ENCODE measurements around the gene PIGS.
"Not testable (repeated sequence)": the region's sequence is repeated elsewhere in the genome, so short reads cannot be mapped to it uniquely, and the experiment has no call there.

PIGS gene

DNA sequence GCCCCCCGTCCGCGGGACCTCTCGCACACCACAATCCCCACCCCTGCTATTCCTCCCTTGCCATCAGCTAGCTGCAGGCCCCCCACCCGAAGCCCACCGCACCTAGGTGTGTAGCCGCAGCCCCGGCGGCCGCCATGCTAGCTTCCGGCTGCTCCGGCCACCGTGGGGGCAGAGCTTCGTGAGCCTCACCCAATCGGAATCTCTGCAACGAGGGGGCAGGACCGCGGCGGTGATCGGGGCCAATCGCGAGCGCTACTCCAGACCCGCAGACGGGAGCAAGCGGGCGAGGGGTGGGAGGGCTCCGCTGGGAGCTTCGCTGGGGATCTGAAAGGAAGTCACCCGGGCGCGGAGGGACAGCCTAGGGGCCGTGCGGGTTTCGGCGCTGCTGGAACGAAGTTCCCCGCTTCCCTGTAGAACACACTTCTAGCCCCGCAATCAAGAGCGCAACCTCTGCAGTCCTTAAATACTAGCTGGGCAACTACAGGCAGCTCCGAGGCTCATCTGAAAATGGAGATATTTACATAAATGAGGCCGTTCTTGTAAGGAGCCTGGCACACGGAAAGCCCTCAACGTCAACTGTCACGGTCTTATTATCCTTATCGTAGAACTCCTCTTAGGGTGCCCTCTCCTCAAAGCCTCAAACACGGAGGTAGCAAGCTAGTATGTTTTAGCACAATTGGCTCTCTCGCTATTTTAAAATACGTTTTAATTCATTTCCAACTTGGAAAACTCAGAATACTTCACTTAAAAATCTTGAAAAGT is at the start of gene PIGS:
Gene PIGS, minus strand, starts transcription at position 164 of the 762 bp plus-strand sequence. Its CDS starts 28 bp downstream, at position 136.
- DNase-seq, result peak; percentile 85 to 88

DNA sequence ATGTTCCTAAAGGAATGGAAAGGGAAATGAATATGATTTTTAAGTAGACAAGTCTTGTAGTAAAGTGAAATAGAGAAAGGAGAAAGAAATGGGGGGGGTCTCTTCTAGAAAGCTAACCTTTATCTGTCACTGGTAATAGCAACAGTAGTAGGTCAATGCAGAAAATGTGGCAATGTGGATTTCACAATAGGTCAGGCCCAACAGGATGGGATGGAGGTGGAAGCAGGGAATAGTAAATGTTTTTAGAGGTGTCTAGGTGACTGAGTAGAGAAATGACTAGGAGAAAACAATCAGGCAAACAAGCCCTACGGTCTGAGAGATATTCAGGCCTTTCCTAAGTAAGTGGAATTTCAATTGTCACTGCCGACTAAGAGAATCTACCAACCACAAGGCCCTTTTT is 48.7 kb upstream of the PIGS start:
- no peak for DNase-seq

DNA sequence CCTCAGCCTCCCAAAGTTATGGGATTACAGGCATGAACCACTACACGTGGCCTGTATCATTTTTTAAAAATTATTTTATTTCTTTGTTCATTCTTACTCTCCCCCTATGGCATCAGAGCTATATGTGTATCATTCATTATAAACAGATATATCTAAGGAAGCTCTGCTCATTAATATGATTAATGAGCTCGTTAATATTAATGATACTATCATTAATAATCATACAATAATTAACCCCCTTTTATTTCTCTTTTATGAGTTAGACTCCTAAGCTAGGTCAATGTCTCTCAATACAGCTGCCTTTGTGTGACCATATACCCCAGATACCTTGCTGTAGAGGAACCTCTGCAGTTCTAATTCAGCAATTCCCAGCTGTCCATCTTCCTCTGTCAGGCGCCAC is 47.1 kb upstream of the PIGS start:
- DNase-seq, result no peak

DNA sequence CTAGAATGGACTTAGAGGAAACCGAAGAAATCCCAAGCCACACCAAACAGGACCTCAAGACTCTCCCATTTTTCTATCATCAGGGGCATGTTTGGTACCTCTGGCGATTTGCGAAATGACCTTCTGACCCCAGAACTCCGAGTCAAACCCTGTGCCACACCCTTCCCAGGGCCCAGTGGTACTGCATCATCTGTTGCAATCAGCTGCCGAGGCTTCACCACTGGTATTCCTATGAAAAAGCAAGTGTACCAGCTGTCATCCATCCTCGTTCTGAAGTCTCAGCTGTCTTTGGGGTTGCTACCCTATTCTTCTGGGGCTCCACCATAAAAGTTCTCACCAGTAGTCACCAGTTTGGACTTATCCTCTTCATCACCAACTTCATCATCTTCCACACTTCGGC is 45.0 kb upstream of the PIGS start:
- no peak for DNase-seq

DNA sequence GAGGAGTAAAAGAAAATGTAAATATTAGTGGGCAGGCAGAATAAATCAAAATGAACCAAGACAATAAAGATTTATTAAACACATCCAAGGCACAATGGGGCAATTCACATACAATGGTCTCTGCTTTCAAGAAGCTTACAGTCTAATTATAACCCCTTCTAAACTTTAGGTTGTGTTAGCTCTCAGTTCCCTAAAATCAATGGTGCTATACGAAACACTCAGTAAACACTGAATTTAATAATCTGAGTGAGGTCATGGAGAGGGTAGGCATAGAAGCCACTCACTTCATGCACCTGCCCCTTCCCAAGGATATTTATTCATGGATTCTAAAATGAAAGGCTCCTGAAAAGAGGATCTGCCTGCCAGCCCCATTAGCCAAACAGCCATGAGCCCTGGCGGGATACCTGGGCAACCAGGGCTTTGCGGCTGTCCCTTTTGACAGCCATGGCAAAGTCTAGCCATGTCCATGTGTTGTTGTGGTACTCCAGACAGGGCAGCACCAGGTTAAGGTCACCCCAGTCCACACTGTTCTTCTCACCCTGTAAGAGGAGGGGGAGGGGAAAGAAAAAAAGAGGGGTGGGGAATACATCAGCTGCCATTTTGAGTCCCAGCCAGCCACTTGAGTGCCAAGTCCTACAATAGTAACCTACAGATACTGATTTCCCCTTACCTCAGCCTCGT is 44.1 kb upstream of the PIGS start:
- no peak for DNase-seq

DNA sequence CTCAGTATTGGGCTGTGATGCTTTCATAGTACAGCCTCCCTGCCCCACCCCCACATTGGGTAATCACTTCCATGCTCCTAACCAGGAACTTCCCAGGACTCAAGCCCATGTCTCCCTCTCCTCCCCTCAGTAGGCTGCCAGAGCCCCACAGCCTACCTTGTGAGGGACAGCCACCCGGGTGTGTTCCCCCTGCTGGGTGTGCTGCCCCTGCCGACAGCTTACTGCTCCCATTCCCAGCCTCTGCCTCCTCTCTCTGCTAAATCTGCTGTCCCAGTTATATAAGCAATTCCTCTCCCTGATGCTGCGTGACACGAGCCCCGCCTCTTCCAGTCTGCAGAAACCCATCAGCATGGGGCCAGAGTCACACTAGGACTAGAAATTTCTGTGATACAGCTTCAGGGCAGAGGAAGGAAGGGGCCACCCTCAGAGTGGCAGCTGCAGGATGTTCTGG is 42.6 kb upstream of the PIGS start, which contains the start of gene RSKR:
Gene RSKR, minus strand, starts transcription at position 255 of the 451 bp plus-strand sequence. Its CDS starts 24 bp downstream, at position 231.
- DNase-seq, result no peak

DNA sequence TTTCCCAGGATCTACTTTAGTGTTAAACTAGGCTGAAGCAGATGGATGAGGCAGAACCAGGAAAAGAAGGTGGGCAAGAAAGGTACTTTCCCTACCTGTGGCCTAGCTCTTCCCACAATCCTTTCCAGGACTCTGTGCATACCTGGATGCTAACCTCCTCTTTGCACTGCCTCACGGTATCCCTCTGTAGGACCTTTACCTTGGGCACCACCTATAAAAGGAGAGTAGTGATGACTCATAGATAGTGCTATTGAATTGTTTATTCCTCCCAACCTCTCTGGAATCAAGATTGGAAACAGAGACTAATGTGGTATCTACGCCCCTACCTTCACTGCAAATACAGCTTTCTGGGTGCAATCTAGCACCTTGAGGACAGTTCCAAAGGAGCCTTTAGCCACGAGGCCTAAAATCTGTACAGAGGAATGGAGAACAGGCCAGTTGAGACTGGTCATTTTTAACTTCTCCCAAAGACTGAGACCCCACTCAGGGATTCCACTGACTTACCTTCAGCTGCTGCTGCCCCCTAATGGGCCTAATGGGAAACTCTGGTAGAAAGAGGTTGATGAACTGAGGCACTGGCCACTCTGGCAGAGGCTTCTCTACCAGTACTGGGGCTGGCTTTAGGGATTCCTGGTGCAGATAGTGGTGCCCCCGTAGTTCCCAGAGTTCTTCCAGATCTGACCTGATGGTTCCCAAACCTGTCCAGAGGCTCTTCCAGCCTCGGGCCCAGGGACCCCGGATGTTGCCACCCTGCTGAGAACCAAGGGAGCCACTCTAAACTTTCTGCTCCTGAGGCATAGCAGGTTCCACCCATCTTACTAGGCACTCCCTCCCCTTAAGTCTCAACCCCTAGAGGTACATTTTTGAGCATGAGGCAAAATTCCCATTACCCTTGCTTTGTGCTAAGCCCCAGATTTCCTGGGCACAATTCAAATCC is 41.9 kb upstream of the PIGS start:
- DNase-seq, result peak; percentile 22 to 58

DNA sequence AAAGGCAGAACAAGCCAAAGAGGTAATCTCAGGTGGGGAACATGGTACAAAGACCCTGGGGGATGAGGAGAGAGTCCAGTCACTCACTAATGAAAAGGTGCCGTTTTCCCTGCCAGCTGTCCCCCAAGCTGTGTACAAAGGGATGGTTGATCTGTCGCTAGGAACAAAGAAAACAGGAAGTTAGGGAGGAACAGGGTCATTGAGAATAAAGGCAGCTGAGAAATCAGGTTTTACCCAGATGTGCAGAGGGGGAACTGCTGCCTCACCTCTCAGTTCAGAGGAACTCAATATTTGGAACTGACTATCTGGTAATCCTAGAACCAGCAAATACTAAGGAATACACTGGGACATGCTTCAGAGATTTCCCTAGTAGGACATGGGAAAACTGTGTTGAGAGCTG is 41.2 kb upstream of the PIGS start:
- DNase-seq, result no peak

DNA sequence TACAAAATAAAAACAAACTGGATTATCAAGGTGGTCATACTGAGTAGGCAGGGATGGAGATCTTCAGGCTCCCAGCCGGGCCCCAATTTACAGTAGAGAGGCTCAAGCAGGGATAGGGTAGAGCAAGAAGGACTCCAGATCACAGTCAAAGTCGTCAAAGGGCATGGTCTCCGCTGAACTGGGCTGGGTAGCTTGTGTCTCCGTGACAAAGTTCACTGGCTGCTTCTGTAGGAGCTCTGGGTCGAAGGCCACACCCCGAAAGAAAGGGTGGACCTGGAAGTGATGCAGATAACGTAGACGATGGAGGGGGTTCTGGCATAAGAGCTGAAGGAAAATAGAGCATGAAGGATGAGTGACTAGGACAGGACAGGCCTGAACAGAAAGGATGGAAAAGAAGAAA is 39.1 kb upstream of the PIGS start:
- DNase-seq, result no peak

DNA sequence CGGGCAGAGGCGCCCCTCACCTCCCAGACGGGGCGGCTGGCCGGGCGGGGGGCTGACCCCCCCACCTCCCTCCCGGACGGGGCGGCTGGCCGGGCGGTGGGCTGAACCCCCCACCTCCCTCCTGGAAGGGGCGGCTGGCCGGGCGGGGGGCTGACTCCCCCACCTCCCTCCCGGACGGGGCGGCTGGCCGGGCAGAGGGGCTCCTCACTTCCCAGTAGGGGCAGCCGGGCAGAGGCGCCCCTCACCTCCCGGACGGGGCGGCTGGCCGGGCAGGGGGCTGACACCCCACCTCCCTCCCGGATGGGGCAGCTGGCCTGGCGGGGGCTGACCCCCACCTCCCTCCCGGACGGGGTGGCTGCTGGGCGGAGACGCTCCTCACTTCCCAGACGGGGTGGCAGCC is 32.7 kb upstream of the PIGS start:
- not testable (repeated sequence) for DNase-seq

DNA sequence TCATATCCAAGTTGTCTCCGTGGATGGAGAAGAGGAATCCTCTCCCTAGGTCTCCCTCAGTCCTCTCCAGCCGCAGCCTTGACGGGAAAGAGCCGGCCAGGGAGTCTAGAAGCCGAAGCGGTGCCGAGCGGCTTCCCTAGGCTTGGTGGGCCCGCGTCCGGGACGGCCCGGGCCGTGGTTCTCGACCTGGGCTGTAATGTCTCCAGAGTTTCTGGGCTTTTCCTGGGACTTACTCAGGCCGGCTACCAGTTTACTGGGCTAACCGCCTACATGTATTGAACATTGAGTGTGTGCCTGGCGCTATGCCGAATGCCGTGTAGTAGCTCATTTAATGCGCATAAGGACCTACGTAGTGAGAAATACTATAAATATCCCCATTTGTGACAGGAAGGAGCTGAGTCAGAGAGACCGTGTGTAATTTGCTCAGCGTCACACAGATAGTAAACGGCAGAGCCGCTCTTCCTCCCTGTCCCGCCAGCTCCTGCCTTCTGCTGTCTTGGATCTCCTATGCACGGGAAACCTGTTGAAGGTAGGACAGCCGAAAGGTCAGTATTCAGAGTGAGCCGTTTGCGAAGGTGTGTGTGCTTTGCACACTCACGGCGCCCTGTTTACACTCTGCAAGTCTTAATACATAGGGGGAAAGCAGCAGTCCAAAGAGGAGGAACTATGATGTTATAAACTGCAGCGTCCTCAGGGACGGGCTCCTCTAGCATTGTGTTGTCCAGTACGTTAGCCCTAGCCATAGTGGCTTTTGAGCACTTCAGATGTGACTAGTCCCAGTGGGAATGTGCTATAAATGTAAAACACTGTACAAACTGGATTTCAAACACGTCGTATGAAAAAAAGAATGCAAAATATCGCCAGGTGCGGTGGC is 28.2 kb upstream of the PIGS start:
- peak; percentile 66 to 68 for DNase-seq

DNA sequence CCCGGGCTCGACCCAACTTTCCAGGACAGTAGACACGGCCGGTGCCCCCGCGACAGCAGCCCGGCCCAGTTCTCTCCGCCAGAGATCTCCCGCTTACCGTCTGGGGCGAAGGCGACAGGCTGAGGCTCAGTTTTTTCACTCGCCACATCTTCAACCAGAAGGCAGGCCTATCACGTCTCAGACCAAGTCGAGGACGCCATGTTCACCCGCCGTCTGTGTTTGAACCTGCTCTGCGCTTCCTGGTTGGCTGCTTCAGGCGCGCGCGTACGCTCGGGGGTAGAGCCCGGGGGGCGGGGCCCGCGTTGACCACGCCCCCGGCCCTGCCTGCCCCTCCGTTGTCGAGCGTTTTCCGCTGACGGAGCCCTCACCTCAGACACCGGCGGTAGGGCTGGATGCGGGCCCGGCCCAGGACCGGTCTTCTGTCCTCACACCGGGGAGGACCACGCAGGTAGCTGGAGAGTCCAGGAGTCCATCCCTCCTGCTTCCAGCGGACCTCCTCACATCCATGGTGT is 27.5 kb upstream of the PIGS start, which contains the start of gene SPAG5:
Gene SPAG5, minus strand, starts transcription at position 227 of the 512 bp plus-strand sequence. Its CDS starts 79 bp downstream, at position 148.
- DNase-seq, result peak; percentile 91 to 93

DNA sequence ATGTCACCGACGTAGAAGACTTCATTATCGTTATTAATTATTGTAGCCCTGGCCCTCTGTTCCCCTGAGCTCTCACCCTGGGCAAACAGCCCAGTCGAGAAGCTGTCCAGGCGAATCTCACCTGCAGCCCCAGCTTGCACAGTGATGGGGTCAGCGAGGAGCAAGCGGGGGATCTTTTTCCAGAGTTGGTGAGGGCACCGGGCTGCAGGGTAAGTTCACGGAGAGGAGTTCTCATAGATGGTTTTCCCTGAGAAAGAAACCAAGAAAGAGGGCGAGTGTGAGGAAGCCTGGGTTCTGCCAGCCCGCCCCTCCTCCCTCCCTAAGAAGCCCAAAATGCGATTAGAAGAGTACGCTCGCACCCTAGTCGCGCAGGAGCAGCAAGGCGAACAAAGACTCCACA is 27.1 kb upstream of the PIGS start:
- DNase-seq, result no peak

DNA sequence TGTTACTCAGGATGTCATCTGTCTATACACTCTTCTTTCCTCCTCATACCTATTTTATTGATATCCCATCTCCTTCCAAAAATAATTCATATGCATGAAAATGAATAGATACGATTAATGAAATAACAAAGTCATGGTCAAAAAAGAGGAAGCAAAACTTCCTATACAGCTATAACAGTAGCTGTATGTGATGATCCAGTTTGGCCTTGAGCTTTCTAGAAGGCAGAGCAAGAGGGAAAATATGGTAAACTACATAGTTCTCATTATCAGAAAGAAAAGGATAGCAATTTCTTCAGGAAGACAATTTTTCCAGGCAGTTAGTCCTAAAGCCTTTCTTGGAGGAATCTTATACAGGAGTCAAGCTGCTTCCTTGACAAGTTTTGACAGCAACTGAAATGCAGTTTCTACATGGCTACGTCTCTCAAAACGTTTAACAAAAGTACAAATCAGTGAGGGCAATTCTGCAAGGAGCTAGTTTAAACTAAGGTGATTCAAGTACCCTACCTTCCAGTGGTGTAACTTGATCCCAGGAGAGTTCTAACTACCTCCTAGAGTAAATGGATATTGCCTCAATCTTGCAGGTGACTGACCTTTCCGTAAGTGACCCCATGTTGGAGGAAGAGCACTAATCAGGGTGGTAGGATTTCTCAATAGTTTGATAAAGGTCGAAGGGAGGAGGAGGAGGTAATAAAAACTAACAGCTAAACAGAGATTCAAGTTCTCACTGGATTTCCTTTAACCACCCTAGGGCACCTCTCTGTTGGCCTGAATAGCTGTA is 26.5 kb upstream of the PIGS start:
- DNase-seq, result no peak

DNA sequence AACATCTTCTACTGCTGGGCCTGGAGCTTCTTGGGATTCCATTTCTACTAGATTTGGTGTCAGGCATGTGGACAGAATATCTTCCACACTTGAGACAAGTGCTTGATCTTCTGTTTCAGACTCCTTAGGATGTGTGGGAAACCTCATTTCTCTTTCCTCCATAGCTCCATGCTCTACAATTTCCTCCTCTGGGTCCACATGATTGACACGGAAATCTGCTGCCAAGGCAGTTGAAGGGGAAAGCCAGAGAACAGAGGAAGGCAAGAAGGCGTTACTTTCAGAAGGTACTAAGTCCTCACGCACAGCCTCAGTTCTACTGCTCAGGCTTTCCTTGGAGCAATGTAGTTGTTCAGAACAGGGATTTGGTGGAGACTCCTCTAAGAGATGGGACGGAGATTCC is 20.9 kb upstream of the PIGS start:
- no peak for DNase-seq

DNA sequence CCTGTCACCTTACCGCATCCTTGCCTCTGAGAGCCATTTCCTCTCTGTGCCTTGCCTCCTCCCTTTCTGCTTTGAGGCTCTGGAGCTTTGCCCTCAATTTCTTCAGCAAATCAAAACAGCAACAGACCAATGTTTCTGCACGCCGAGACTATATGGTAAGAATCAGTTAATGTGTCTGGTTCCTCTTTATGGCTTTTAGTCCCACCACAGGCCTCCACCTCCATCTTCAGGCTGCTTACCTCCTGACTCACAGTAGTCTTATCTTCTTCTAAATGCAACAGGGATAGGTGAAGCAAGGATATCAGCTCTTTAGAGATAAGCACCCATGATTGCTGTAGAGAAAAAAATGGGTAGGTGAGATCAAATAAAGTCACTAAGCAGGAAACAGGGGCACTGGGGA is 14.5 kb upstream of the PIGS start:
- DNase-seq, result no peak

DNA sequence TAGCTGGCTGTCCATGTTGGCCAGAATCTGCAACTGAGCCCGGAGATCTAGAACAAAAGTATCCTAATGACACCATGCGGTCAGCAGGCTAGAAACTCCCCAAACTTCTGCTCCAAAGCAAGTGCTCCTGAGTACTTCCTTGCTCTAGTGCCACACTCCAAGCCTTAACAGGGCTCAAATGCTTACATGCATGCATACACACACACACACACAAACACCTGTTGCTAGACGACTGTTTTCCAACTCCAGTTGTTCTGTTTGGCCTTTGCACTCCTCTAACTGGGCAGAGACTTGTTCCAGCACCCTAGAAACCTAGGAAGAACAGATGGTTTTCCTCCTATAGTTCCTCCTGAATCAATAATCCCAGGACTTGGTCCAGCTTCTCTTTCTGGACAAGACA is 13.1 kb upstream of the PIGS start:
- no peak for DNase-seq

DNA sequence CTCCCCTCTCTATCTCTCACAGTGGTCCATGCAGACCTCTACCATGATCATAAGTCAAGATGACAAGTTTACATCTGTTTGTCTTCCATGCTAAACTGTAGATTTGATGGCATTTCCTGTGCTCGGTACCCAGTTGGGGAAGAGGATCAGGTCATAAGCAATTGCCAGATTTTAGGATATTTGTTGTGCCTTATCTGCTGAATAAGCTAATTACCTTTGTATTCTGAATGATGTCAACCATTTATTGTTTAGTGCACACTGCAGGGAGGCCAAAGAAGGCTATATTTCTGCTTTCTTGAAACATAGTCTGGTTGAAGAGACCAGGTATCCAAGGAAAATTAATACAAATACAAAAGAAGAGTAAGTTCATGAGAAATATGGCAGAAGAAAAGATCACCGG is 11.2 kb upstream of the PIGS start:
- no peak for DNase-seq

DNA sequence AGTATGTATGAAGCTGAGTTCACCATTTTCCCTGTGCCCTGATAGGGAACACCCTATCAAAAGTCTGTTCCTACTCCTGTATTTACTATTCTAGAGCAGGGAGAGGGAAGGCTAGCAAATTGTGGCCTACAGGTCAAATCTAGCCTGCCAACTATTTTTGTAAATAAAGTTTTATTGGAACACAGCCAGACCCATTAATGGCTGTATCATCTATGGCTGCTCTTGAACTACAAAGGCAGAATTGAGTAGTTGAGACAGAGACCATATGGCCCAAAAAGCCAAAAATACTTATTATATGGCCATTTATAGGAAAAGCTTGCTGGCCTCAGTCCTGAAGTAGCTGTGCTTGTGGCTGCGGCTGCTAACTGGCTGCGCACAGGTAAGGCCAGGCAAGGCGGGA is 9.6 kb upstream of the PIGS start:
- no peak for DNase-seq

DNA sequence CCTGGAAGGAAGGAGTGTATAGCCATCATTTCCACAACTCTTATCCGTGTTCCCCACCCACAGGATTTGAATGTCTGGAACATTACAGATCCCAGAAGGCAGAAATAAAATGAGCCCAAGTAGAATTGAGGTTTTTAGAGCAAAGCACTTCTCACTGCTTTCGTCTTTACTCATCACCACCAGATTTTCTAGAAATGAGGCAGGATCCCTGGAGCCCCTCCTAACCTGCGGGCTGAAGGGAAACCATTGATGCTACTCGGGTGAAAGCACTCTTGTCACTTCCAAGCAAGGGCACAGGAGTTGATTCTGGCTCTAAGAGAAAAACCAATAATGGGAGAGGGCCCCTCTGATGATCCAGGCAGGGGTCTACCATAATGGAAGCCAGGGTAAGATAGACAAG is 8.2 kb upstream of the PIGS start:
- no peak for DNase-seq
